ENCODE data around the gene SLC29A3.

SLC29A3 gene

DNA sequence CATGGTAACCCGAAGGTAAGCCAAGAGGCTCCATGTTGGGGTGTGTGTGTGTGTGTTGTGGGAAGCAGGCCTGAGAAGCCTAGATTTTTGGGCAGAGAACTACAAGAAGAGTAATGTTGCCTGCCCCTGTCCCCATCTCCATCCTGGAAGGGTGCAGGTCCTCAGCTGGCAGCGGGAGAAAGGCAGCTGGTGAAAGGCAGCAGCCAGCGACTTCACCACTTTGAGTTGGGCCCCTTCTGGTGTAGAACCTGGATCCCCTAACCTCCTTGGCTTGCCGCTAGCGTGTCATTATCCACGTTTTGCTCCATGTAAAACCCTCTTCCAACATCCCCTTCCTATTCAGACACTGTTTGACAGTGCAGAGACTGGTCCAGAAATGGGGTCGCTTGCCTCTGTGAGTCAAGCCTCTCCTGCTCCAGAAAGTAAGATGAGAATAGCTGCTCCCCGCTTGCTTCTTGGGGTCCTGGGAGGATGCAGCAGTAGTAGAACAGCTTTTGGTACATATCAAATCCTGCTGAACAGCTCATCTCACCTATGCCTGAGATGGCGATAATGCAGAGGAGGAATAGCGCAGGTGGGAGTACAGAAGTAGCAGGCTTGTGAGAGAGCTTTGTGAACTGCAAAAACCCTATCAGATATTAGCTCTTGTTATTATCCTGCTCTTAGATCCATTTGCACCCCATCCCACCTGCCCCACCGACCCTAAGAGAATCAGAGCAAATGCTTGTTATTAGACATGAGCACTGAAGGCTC lies 55.6 kb downstream of the SLC29A3 start:
- DNase-seq, result no peak

DNA sequence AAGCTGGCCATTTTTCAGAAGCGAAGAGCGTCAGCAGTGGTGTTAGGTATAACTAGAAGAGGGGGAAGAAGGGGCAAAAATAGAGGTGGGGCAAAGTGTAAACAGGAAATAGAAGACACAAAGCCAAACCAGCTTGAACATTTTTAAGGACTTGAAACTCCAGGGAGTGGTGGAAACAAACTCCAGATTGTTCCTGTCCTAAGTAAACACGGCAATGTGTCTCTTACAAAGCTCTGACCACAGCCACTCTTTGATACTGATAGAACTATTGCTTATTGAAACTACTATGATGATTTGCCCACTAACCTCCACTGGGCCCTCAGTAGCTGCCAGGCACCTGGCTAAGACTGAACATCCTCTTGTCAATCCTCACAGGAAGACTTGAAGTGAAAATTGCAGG lies 56.9 kb downstream of the SLC29A3 start:
- DNase-seq, result no peak

DNA sequence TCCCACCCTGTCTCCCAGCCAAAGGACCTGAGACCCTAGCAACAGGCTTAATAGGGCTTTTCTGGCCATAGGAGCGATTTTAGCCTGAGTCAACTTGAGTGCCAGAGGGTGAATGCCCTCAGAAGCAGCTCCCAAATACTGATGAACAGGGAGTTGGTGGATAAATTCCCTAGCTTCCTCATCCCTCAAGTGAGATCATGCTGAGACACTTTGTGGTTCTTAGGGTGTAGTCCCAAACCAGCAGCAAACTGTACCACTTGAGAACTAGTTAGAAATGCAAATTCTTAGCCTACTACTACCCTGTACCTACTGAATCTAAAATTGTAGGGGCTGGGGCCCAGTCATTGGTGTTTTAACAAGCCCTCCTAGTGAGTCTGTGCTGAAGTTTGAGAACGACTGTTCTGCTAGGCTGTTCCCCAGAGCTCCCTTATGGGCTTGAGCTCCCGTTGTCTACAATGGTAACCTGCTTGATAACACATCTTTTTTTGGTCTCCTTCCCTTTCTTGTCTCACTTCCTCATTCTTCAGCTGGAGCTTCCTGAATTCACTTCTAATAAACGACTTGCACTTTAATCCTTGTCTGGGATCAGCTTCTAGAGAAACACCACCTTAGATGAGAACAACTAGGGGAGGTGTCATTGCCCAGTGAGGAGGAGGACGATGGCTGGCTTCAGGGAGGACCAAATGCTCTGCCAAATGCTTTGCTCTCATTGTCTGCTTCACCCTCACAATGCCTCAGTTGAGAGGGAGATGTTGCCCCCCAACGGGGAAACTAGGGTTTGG lies 59.5 kb downstream of the SLC29A3 start:
- DNase-seq, result peak; percentile 19 to 86

DNA sequence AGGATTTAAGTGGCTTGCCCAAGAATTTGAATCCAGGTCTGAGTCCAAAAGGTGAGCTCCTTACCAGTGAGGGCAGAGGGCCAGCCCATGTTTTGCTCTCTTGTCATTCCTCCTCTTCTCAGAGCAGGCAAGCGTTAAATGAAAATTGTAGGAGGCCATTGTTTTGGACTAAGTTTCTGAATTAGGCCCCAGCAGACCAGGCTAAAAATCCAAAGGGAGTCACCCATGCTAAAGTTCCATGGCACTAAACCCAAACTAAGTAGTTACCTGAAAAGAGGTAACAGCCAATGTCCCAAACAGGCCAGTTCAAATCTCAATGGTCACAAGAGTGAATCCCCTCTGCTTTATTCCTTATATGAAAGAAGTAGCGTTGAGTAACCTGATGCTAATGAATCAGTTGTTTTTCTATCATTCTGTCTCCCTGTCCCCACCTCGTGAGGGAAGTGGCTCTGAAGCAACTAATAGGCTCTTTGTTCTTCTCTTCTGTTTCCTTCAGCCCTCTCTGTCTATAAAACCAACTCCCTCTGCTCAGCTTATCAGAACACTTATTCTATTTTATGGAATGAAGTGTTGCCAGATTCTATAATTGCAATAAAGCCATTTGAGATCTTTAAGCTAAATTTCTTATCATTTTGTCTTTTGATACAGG lies 60.2 kb downstream of the SLC29A3 start:
- no peak for DNase-seq

DNA sequence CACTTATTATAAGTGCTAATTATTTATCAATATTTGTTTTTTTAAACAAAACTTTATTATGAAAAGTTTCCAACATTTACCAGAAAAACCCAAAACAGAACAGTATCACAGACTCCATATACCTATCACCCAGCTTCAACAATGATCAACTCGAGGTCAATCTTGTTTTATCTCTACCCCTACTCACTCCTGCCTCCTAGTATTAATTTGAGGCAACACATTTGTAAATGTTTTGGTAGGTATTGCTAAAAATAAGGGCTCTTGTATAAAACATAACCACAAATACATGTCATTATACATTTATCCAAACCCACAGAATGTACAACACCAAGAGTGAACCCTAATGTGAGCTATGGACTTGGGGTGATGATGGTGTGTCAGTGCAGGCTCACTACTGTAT lies 61.8 kb downstream of the SLC29A3 start:
- DNase-seq, result no peak

DNA sequence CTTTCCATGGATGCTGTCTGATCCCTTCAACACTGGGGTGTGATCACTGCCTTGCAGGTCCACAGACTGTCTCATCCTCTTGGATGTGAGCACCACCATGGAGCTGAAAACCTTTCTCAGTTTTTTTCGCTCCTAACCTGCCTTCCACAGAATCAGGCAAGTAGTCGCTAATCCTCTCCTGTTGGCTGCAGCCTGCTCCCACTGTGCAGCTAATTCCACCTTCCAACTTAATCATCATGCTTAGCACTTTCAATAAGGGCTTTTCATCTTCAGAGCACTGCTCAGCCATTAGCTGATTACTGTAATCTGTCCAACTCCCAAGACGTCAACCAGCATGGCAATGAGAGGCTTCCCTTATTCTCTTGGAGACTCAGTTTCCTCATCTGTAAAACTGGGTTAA lies 62.6 kb downstream of the SLC29A3 start:
- DNase-seq, result no peak

DNA sequence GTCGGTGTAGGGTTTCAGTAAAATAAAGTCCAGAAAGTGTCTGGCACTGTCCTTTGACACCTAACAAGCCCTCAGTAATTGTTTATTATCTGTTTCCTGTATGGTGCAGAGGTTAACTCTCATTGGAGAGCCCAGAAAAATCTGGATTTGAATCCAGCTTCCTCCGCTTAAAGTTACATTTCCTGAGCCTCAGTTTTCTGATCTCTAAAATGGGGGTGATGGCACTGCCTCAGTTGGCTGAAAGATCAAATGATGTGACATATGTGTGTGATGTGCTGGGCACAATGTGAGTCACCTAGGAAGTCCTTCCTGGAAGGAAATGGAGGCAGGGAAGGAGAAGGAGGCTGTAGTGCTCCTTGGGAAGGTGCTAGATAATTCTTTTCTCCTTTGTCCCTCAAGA lies 63.0 kb downstream of the SLC29A3 start:
- no peak for DNase-seq

DNA sequence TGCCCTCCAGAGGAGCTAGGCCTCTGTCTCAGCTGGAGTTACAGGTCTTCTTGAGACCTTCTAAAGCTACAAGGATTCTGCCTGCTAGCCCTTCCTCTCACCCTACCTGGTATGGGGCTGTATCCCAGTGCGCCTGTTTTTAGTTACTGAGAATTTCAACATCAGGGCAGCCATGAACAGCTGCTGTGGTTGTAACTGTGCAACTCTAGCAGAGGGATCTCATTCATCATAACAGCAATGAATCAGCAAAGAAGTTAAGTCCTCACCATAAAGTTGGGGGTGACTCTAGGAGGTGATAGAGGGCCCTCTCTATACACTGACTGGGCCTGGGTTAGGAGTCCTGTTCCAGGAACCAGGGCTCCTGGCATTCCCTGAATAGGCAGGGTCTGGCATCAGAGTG lies 63.7 kb downstream of the SLC29A3 start:
- DNase-seq, result no peak

DNA sequence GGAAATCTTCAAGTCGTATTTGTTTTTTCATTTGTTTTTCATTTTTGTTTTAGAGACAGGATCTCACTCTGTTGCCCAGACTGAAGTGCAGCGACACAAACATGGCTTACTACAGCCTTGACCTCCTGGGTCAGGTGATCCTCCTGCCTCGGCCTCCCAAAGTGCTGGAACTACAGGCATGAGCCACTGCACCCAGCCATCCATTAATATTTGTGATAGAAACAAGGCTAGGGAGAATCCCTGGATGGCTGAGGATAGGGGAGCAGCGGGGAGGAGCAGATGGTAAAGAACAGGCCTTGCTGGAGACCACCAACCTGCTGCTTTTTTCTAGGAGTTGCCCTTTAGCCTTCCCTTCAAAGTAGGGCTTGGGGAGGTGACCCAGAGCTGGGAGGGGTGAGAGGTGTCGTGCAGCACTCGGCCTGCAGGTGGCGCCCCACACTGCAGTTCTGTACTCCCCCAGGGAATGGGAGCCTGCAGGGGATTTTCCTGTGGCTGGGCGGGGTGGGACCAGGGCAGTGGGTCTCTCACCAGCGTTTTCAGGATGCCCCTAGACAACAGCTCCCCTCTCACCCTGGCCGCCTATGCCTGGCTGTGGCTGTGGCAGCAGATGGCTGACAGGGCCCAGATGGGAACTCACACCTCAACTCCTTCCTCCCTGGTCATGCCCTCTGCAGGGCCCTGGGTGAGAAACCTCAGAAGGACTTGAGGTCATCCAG lies 65.1 kb downstream of the SLC29A3 start:
- peak; percentile 54 to 59 for DNase-seq

DNA sequence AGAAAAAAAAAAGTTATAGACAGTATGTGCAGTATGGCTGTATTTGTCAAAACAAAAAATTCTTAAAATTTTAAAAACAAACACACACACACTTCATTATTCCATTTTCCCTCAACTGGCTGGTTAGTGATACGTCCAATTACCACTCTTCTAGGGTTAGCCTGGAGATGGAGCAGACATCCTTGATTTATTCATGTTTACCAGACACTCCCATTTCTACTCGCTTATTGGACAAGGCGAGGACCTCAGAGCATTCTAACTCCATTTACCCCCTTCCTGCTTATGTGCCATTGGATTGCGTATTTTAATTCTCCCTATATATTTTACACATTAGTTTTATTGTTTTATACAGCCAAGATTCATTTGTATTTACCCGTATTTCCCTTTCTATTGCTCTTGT lies 69.1 kb downstream of the SLC29A3 start:
- DNase-seq, result no peak

DNA sequence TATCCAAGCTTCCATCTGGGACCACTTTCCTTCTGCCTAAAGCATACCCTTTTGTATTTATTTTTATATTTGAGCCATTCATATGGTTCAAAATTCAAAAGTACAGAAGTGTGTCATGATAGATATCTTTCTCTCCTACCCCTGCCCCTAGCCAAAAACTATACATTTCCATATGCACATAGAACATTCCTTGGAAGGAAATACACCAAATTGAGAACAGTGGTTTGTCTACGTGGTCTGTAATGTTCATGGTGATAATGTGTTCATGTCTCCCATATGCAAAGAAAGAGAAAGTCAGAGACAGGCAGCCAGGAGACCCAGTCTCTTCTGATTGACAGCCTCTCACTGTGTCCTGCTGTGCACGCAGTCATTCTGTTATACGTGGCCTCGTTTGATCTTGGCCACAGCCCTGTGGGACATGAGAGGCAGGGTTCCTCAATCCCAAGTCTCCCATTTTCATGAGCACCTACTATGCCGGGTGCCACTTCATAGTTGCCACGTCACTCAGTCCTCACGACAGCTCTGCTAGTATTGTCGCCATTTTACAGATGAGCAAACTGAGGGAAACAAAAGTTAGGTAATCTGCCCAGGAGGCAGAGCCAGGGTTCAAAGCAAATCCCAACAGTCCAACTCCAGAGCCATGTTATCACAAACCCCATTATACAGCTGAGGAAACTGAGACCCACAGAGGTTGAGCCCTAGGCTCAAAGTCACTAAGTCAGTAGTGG lies 69.7 kb downstream of the SLC29A3 start:
- DNase-seq, result no peak

DNA sequence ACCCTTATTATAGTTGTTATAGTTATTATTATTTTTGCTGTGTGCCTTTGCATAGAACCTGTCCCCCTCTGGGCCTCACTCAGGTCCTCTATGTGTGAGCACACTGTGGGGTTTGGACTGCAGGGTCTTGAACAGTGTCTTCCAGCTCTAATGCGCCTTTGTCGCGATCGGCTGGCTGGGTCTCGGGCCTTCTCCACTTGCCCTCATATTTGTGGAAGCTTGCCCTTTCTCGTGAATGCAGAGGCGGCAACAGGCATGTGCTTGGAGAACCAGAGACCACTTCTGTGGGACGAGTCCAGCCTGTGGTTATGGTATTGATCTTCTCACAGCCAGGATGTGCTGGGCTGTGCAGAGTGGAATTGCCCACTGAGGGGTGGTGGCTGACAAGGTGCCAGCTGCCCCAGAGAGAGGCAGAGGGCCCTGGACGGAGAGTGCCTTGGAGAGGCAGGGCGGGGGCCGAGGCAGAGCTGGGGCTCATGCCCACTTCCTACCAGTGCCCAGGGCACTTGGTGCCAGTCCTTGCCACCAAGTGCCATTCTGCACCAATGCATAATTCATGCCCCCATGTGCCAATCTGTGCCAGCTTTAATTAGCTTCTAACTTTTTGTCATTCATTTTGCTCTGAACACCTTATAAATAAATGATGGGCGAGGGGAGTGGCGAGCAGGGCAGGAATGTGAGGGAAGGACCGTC lies 70.9 kb downstream of the SLC29A3 start:
- no peak for DNase-seq

DNA sequence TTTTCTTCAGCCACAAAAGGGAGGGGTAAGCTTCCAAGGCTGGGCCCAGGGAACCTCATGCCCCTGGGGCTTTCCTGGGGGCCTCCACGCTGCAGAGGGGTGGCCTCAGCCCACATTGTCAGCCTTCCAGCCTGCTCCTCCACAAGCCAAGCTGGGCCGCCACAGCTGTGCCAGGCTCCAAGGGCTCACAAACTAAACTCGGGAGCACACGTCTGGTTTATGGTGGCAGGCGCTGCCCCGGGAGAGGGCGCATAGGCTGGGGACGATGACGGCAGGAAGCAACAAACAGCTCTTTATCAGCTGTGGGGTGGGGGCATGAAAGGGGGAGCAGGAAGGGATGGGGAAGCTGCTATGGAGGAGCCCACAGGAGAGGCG lies 71.4 kb downstream of the SLC29A3 start:
- DNase-seq, result peak in 1 of 2 donors; percentile 21

DNA sequence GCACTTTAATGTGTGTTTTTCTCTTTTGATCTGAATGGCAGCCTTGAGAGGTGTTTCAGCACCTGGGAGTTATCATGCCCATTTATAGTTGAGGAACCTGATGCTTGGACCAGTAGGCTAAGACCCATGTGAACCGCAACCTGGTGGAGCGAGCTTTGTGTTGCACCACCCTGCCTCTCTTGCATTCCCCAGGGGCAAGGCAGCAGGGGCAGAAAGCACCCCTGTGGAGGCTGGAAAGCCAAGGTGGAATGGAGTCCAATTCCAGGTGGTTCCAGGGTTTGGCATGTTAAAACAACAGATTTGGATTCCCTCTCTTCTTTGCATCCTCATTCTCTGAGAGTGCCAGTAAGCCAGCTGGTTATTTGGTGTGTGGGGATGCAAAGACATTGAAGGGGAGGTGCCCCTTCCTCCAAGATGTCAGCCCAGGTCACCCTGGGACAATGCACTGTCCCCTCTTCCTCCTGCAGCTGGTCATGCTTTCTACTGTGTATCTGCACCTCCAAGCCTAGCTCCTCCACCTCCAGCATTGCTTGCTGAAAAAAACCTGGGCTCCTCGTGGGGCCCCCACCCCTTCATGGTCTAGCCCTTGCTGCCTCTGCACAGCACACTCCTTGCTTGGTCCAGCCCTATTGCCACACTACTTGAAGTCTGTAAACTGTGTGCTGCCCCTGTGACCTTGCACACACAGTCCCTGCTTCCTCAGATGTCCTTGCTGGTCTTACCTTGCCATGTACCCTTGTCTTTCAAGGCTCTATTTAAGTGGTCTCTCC lies 72.0 kb downstream of the SLC29A3 start:
- DNase-seq, result no peak

DNA sequence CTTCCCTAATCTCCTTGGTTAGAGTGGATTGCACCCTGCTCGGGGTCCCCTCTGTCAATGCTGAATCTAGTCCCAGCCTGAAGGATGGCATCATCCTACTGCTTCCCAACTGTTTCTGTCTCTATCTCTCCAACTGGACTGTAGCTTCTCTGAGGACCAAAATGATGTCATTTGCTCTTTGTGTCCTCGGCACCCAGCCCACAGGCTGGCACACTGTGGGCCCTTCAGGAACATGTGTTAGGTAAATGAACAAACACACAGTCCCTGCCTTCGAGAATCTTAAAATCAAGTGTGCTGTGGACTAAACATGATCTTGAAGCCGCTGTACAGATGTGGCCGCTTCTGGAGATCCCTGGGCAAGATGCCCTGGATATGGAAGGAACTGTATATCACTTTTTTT lies 72.6 kb downstream of the SLC29A3 start:
- DNase-seq, result no peak

DNA sequence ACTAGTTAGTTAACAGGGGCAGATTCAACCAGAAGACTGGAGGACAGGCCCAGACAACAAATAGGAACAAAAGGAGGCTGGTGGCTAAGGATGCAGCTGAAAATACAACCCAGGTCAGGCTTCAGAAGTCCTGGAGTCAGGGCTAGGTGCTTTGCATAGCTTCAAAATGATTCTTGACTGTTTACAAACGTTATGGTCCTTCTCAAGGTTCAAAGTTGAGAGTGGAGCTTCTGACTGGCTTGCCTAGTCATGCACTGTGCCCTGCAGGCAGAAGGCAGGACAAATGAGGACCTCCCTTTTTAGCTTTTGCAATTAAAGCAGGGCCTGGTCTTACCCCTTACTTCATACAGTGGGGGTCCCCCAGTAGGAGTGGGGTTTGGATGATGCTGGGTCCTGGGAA lies 73.2 kb downstream of the SLC29A3 start:
- DNase-seq, result no peak

DNA sequence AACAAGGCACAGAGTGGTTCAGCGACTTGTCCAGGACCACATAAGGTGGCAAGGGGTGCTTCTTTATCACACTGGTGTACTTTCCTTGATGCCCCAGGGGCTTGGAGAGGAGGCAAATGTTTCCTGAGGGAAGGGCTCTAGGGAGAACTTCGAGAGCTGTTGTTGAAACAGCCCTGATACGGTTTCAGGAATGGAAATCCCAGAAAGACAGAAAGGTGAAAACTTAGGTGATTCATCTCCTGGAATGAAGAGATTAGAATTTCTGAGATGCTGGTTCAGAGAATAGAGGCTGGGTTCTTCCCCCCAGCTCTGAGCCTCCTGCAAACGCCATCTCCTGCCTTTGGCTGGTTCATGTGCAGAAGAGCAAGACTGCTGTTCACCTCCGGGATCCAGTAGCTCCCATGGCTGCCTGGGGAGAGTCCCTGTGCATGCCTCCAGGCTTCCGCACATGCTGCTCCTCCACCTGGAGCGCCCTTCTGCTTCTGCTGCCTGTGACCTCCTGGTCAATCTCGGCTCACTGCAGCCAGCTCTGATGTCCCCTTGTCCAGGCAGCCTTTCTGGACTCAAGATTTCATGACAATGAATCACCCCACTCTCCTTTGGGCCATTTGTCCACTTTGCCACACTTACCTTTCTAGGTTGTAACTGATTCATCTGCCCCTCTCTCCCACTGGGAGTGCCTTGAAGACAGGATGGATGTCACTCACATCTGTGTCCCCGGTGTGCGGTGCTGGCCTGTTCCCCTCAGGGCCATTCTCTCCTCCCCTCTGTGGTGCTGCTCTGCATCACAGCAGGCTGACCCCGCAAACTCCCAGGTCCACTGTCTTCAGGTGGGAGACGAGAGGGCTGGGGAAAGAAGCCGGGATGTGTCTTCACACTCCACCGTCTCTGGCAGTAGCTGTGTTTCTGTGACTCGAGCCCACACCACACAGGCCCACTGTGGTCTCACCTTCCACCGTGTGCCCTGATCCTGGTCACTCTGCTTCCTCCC lies 74.0 kb downstream of the SLC29A3 start:
- DNase-seq, result no peak

DNA sequence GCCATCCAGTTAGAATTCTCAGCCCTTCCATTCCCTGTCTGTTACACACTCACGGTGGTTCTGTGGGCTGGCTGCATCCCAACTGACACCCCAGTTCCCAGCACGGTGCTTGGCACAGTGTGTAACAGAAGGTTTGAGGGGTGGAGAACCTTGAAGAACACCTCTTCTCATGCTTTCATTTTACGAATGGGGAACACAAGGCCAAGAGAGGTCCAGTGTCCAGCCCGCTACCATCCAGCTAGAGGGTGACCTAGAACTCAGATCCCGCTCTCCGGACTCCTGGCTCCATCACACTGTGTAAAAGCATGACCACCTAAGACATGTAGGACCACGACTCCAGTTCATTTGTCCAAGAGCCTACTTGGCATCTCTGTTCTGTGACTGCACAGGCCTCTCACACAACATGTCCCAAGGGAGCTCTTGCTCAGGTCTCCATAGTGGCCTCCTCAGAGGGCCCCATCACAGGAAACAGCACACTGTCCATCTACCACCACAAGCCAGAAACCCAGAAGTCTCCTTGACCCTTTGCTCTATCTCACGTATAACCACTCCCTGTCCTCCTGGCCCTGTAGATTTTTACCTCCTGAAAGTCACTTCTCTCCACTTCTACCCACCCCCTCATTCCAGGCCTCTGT lies 74.9 kb downstream of the SLC29A3 start:
- DNase-seq, result no peak

DNA sequence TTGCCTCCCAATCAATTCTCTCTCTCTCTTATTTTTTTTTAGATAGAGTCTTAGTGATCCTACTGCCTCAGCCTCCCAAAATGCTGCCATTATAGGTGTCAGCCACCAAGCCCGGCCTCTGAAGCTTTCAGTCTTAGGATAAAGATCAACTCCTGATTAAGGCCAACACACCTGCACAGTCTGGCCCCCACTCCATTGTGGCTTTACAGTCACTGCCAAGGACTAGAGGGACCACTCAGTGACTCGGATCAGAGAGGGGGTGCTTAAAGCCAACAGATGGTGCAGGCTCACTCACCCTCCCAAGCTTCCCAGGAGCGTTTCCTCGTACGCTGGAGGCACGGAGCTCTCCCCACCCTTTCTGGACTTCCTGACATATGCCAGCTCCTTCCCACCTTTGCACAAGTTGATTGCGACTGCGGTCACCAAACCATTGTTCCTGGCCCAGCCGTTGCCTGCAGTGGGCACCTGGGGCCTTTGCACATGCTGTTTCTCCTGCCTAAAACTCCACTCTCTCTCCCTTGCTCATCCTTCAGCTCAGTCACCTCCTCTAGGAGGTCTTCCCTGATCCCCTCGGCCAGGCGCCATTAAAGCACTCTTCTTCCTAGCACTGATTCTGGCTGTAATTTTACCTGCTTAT lies 76.0 kb downstream of the SLC29A3 start:
- no peak for DNase-seq

Data from bone marrow (tissue), 2 donors.